Measurements from ENCODE around the gene BORCS5.
"Not testable (repeated sequence)": the region's sequence is repeated elsewhere in the genome, so short reads cannot be mapped to it uniquely, and the experiment has no call there.

Gene BORCS5

GRCh38 chr12:12486661-12487240 is 129.9 kb downstream of the BORCS5 start:
- DNase-seq: no peak

GRCh38 chr12:12487490-12487889 is 130.6 kb downstream of the BORCS5 start:
- DNase-seq: no peak

- DNase-seq: no peak
Measured at GRCh38 chr12:12488296-12488695, 131.4 kb downstream of the BORCS5 start.

- DNase-seq: no peak
Measured at GRCh38 chr12:12488823-12489550, 132.1 kb downstream of the BORCS5 start.

GRCh38 chr12:12491606-12492005 is 134.7 kb downstream of the BORCS5 start:
- no peak for DNase-seq

- DNase-seq: no peak
Measured at GRCh38 chr12:12492547-12492946, 135.7 kb downstream of the BORCS5 start.

- DNase-seq: no peak
Measured at GRCh38 chr12:12495536-12495935, 138.7 kb downstream of the BORCS5 start.

GRCh38 chr12:12498210-12498609 is 141.3 kb downstream of the BORCS5 start:
- no peak for DNase-seq

GRCh38 chr12:12499909-12500604 is 143.2 kb downstream of the BORCS5 start:
- no peak for DNase-seq

GRCh38 chr12:12501121-12501520 is 144.2 kb downstream of the BORCS5 start:
- DNase-seq: no peak

GRCh38 chr12:12502130-12502814 is 145.4 kb downstream of the BORCS5 start:
- not testable (repeated sequence) for DNase-seq

- DNase-seq: no peak
Measured at GRCh38 chr12:12502815-12503151, 145.9 kb downstream of the BORCS5 start.

- no peak for DNase-seq
Measured at GRCh38 chr12:12503384-12504078, 146.7 kb downstream of the BORCS5 start.

GRCh38 chr12:12505544-12506495 is 148.9 kb downstream of the BORCS5 start:
- peak; percentile 11 for DNase-seq

- DNase-seq: peak; percentile 31
Measured at GRCh38 chr12:12506496-12506890, 149.6 kb downstream of the BORCS5 start.

GRCh38 chr12:12507121-12507520 is 150.2 kb downstream of the BORCS5 start:
- no peak for DNase-seq

GRCh38 chr12:12508612-12509011 is 151.7 kb downstream of the BORCS5 start:
- no peak for DNase-seq

GRCh38 chr12:12510141-12510540 is 153.3 kb downstream of the BORCS5 start:
- DNase-seq: no peak

- DNase-seq: no peak
Measured at GRCh38 chr12:12510551-12510950, 153.7 kb downstream of the BORCS5 start.

GRCh38 chr12:12511021-12511783 is 154.3 kb downstream of the BORCS5 start:
- no peak for DNase-seq

Data from right kidney (tissue), 1 donor.